Neuronal stem cell (in vitro differentiated cells): ENCODE results near the gene ADGRV1.

Experiments used
- DNase-seq: peaks from one replicate; pipeline ENCODE4 v3.0.0-alpha.2; 2013; ENCODE audit warnings: low spot score
- H2AFZ ChIP-seq: one replicate; pipeline ENCODE4 v1.6.1; 2013; ENCODE audit warnings: mild to moderate bottlenecking, low read length, inconsistent platforms
- H2AK5ac ChIP-seq: 2 replicates; pipeline ENCODE4 v1.6.1; 2013; ENCODE audit warnings: low read depth, mild to moderate bottlenecking, inconsistent platforms, low read length, moderate library complexity, mixed read lengths
- H2BK120ac ChIP-seq: 2 replicates; pipeline ENCODE4 v1.6.1; 2013; ENCODE audit warnings: low read depth, mild to moderate bottlenecking, inconsistent platforms, low read length, moderate library complexity, mixed read lengths
- H2BK12ac ChIP-seq: one replicate; pipeline ENCODE4 v1.6.1; 2013; ENCODE audit warnings: low read length, inconsistent platforms
- H2BK15ac ChIP-seq: 2 replicates; pipeline ENCODE4 v1.6.1; 2013; ENCODE audit warnings: mild to moderate bottlenecking, low read length, inconsistent platforms, mixed read lengths
- H2BK5ac ChIP-seq: one replicate; pipeline ENCODE4 v1.6.1; 2013; ENCODE audit warnings: inconsistent platforms, mild to moderate bottlenecking, low read length, moderate library complexity
- H3K14ac ChIP-seq: one replicate; pipeline ENCODE4 v1.6.1; 2013; ENCODE audit warnings: low read length, inconsistent platforms
- H3K18ac ChIP-seq: 2 replicates; pipeline ENCODE4 v1.6.1; 2013; ENCODE audit warnings: low read length, inconsistent platforms
- H3K23ac ChIP-seq: 2 replicates; pipeline ENCODE4 v1.6.1; 2013; ENCODE audit warnings: low read depth, mild to moderate bottlenecking, mixed read lengths, low read length, inconsistent platforms; ENCODE audit not compliant: poor library complexity
- H3K27ac ChIP-seq: replicated peaks from 3 replicates; pipeline ENCODE4 v1.5.1; 2013; ENCODE audit warnings: low read length, inconsistent platforms
- H3K27me3 ChIP-seq, 3 experiments: 2 replicates each; pipeline ENCODE4 v1.6.1; 2013; ENCODE audit warnings: low read length in 3 of 3, mild to moderate bottlenecking in 2 of 3, inconsistent platforms in 1 of 3, low read depth in 1 of 3, mixed read lengths in 1 of 3, moderate library complexity in 1 of 3; ENCODE audit not compliant: control insufficient read depth in 3 of 3, insufficient read depth in 3 of 3
- H3K36me3 ChIP-seq, 2 donors: replicated peaks in 1 of 2; 2 replicates each; pipeline ENCODE4 v1.6.1; 2013; ENCODE audit warnings: low read length in 2 of 2; ENCODE audit not compliant: control insufficient read depth in 2 of 2, insufficient read depth in 2 of 2
- H3K4ac ChIP-seq: 2 replicates; pipeline ENCODE4 v1.6.1; 2013; ENCODE audit warnings: inconsistent platforms, mild to moderate bottlenecking, low read length, moderate library complexity
- H3K4me1 ChIP-seq, 2 donors: 1 replicate in 1 of 2; 2 replicates in 1 of 2; pipeline ENCODE4 v1.6.1; 2013; ENCODE audit warnings: low read length in 2 of 2, low read depth in 1 of 2; ENCODE audit not compliant: control insufficient read depth in 2 of 2, insufficient read depth in 1 of 2
- H3K4me2 ChIP-seq: one replicate; pipeline ENCODE4 v1.6.1; 2013; ENCODE audit warnings: mild to moderate bottlenecking, low read length, inconsistent platforms; ENCODE audit not compliant: insufficient read depth, poor library complexity, severe bottlenecking
- H3K4me3 ChIP-seq, 2 donors: 2 replicates each; pipeline ENCODE4 v1.5.1; 2013; ENCODE audit warnings: low read length in 2 of 2, mild to moderate bottlenecking in 2 of 2, inconsistent platforms in 1 of 2, moderate library complexity in 1 of 2
- H3K79me1 ChIP-seq: one replicate; pipeline ENCODE4 v1.6.1; 2013; ENCODE audit warnings: low read depth, mild to moderate bottlenecking, inconsistent platforms, low read length, moderate library complexity
- H3K9ac ChIP-seq: one replicate; pipeline ENCODE4 v1.6.1; 2013; ENCODE audit warnings: mild to moderate bottlenecking, low read depth, low read length, inconsistent platforms; ENCODE audit not compliant: poor library complexity
- H3K9me3 ChIP-seq, 2 donors: replicated peaks in 1 of 2; 2 replicates each; pipeline versions ENCODE3 to v1.6.1; 2013; ENCODE audit warnings: low read length in 2 of 2, mild to moderate bottlenecking in 2 of 2, inconsistent platforms in 1 of 2, low read depth in 1 of 2, mixed read lengths in 1 of 2, moderate library complexity in 1 of 2; ENCODE audit not compliant: control insufficient read depth in 2 of 2, insufficient read depth in 1 of 2
- H4K8ac ChIP-seq: one replicate; pipeline ENCODE4 v1.6.1; 2013; ENCODE audit warnings: low read depth, mild to moderate bottlenecking, inconsistent platforms, low read length, moderate library complexity
- H4K91ac ChIP-seq: one replicate; pipeline ENCODE4 v1.6.1; 2013; ENCODE audit warnings: low read length, low read depth, mild to moderate bottlenecking, inconsistent platforms; ENCODE audit not compliant: poor library complexity
- WGBS, 2 donors: extraction: QIAGEN DNeasy Blood & Tissue Kit; methylation state at CpG; one replicate each; pipeline ENCODE4 v1.1.7; 2013; ENCODE audit warnings: missing lambda C conversion rate in 2 of 2, mixed read lengths in 1 of 2; ENCODE audit not compliant: insufficient read length in 2 of 2, insufficient replicate concordance in 1 of 2; ENCODE audit errors: extremely low coverage in 2 of 2; 5-methylcytosine and 5-hydroxymethylcytosine counted together

Gene ADGRV1

GRCh38 chr5:90997082-90997481 lies 438.5 kb downstream of the ADGRV1 start:
- H3K27ac ChIP-seq: no peak overlapping the region
- WGBS, 2 donors: no CpG with 5 or more reads among the region's 4 CpGs
- no peak overlapping the region for H3K4me3 ChIP-seq
- no peak overlapping the region for H3K14ac ChIP-seq
- H3K27me3 ChIP-seq: no peaks in the 10 kb centered on the region
- no peak overlapping the region for H2BK15ac ChIP-seq
- H4K8ac ChIP-seq: no peak overlapping the region
- H2AFZ ChIP-seq: no peak overlapping the region
- H3K79me1 ChIP-seq: no peaks in the 10 kb centered on the region
- no peak for DNase-seq
- peaks cover 0 to 14% of the 10 kb centered on the region in 2 donors for H3K9me3 ChIP-seq
- H3K4me1 ChIP-seq: no peaks in the 10 kb centered on the region
- no peak overlapping the region for H2AK5ac ChIP-seq
- H4K91ac ChIP-seq: no peak overlapping the region
- H3K4ac ChIP-seq: no peak overlapping the region
- no peak overlapping the region for H3K18ac ChIP-seq
- H3K4me2 ChIP-seq: no peak overlapping the region
- no peak overlapping the region for H2BK120ac ChIP-seq
- H2BK12ac ChIP-seq: no peak overlapping the region
- no peaks in the 10 kb centered on the region for H3K36me3 ChIP-seq
- no peak overlapping the region for H2BK5ac ChIP-seq
- H3K23ac ChIP-seq: no peak overlapping the region
- no peak overlapping the region for H3K9ac ChIP-seq

- Histone ChIP-seq H2BK5ac (no peak overlapping the region), H4K91ac (no peak overlapping the region), H3K79me1 (no peaks in the 10 kb centered on the region), H3K27ac (no peak overlapping the region), H3K36me3 (no peaks in the 10 kb centered on the region), H3K9me3 (peaks cover 0 to under 1% of the 10 kb centered on the region in 2 donors), H3K9ac (no peak overlapping the region), H3K18ac (no peak overlapping the region), H3K4me1 (no peaks in the 10 kb centered on the region), H2BK15ac (no peak overlapping the region), H4K8ac (no peak overlapping the region), H3K4me2 (no peak overlapping the region), H3K23ac (no peak overlapping the region), H2AK5ac (no peak overlapping the region), H3K4me3 (no peak overlapping the region), H3K4ac (no peak overlapping the region), H2BK12ac (no peak overlapping the region), H3K27me3 (no peaks in the 10 kb centered on the region), H2BK120ac (no peak overlapping the region), H3K14ac (no peak overlapping the region), H2AFZ (no peak overlapping the region)
- DNase-seq: no peak
- no CpG with 5 or more reads among the region's 1 CpG for WGBS, 2 donors
These were observed 442.1 kb downstream of the ADGRV1 start for GRCh38 chr5:91000743-91001142.

GRCh38 chr5:91006713-91007112 lies 448.1 kb downstream of the ADGRV1 start:
- no peak overlapping the region for H3K9ac ChIP-seq
- no peaks in the 10 kb centered on the region for H3K27me3 ChIP-seq
- no peak overlapping the region for H2BK5ac ChIP-seq
- H3K18ac ChIP-seq: no peak overlapping the region
- no peak overlapping the region for H3K14ac ChIP-seq
- H3K4me3 ChIP-seq: no peak overlapping the region
- H2BK12ac ChIP-seq: no peak overlapping the region
- no peak for DNase-seq
- no peak overlapping the region for H3K4me2 ChIP-seq
- WGBS, 2 donors: no CpG with 5 or more reads among the region's 2 CpGs
- H4K8ac ChIP-seq: no peak overlapping the region
- H2AFZ ChIP-seq: no peak overlapping the region
- no peak overlapping the region for H3K4ac ChIP-seq
- H3K23ac ChIP-seq: no peak overlapping the region
- no peak overlapping the region for H2AK5ac ChIP-seq
- H3K9me3 ChIP-seq: no peaks in the 10 kb centered on the region
- H3K27ac ChIP-seq: no peak overlapping the region
- no peak overlapping the region for H4K91ac ChIP-seq
- H2BK15ac ChIP-seq: no peak overlapping the region
- no peak overlapping the region for H2BK120ac ChIP-seq
- H3K79me1 ChIP-seq: no peaks in the 10 kb centered on the region
- no peaks in the 10 kb centered on the region for H3K4me1 ChIP-seq
- no peaks in the 10 kb centered on the region for H3K36me3 ChIP-seq

GRCh38 chr5:91007251-91007650 lies 448.7 kb downstream of the ADGRV1 start:
- no peaks in the 10 kb centered on the region for H3K9me3 ChIP-seq
- no peak overlapping the region for H4K91ac ChIP-seq
- H3K4me3 ChIP-seq: no peak overlapping the region
- H4K8ac ChIP-seq: no peak overlapping the region
- H3K36me3 ChIP-seq: no peaks in the 10 kb centered on the region
- H3K18ac ChIP-seq: no peak overlapping the region
- H3K23ac ChIP-seq: no peak overlapping the region
- no peak overlapping the region for H2BK15ac ChIP-seq
- no CpG with 5 or more reads among the region's 1 CpG for WGBS, 2 donors
- H3K9ac ChIP-seq: no peak overlapping the region
- DNase-seq: no peak
- no peak overlapping the region for H2AFZ ChIP-seq
- no peak overlapping the region for H2BK12ac ChIP-seq
- H3K4me1 ChIP-seq: no peaks in the 10 kb centered on the region
- H2BK5ac ChIP-seq: no peak overlapping the region
- H3K4me2 ChIP-seq: no peak overlapping the region
- H3K14ac ChIP-seq: no peak overlapping the region
- H3K4ac ChIP-seq: no peak overlapping the region
- H3K79me1 ChIP-seq: no peaks in the 10 kb centered on the region
- H2BK120ac ChIP-seq: no peak overlapping the region
- no peak overlapping the region for H2AK5ac ChIP-seq
- no peaks in the 10 kb centered on the region for H3K27me3 ChIP-seq
- no peak overlapping the region for H3K27ac ChIP-seq
